ENCODE measurements around the gene HIRIP3.

DNA sequence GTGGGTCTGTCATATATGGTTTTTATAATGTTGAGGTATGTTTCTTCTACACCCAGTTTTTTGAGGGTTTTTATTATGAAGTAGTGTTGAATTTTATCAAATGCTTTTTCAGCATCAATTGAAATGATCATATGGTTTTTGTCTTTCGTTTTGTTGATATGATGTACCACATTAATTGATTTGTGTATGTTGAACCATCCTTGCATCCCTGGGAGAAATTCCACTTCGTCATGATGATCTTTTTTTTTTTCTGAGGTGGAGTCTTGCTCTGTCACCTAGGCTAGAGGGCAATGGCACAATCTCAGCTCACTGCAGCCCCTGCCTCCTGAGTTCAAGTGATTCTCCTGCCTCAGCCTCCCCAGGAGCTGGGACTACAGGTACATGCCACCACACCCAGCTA lies 47.5 kb downstream of the HIRIP3 start:
- TF ChIP-seq EP300 (IDR thresholded peaks at IDR 0.05; ENCODE audit: borderline replicate concordance) (no peak), YY1 (IDR thresholded peaks at IDR 0.05; ENCODE audit: low read depth) (no peak), CREB1 (IDR thresholded peaks at IDR 0.05; ENCODE audit: low read depth) (no peak), NFIC (IDR thresholded peaks at IDR 0.05) (no peak), ZBTB7A (IDR thresholded peaks at IDR 0.05; ENCODE audit: low read depth) (no peak), MAX (IDR thresholded peaks at IDR 0.05) (no peak)
